ENCODE results near the gene ITPR2.

ITPR2 gene

GRCh38 chr12:26599096-26599695, 233.8 kb downstream of the ITPR2 start:
- H2BK12ac ChIP-seq (ENCODE audit: low read length in 2 of 2) = no peak overlapping the region
- no peak overlapping the region for H2AK5ac ChIP-seq (ENCODE audit: low read length, severe bottlenecking)
- whole genome bisulfite sequencing = 97% methylated on average over 7 of the region's 7 CpGs
- no peak overlapping the region for H4K8ac ChIP-seq (ENCODE audit: low read length)
- no peaks in the 10 kb centered on the region for H3K9me3 ChIP-seq (ENCODE audit: control insufficient read depth, low read length)
- no peak overlapping the region for H2BK5ac ChIP-seq (ENCODE audit: low read depth, low read length, poor library complexity, severe bottlenecking)
- H3K4me2 ChIP-seq (ENCODE audit: low read length, poor library complexity, severe bottlenecking) = no peak overlapping the region
- no peak overlapping the region for H3K14ac ChIP-seq (ENCODE audit: low read length in 2 of 2)
- H3K9ac ChIP-seq (ENCODE audit: low read length) = no peak overlapping the region
- no peak overlapping the region for H3K4ac ChIP-seq (ENCODE audit: low read depth in 1 of 2, low read length in 2 of 2)
- H3K4me1 ChIP-seq (ENCODE audit: control insufficient read depth, insufficient read depth, low read depth, low read length) = no peaks in the 10 kb centered on the region
- H3K27ac ChIP-seq (ENCODE audit: low read length, poor library complexity, severe bottlenecking) = no peak overlapping the region
- H3K79me1 ChIP-seq (replicated peaks; ENCODE audit: low read length, poor library complexity, severe bottlenecking) = no peaks in the 10 kb centered on the region
- H2AFZ ChIP-seq (ENCODE audit: low read depth, low read length) = no peak overlapping the region
- H2BK120ac ChIP-seq (ENCODE audit: low read depth, low read length) = no peak overlapping the region
- no peak overlapping the region for H3K23ac ChIP-seq (ENCODE audit: low read length in 2 of 2)
- H3K36me3 ChIP-seq (ENCODE audit: control insufficient read depth in 1 of 2, insufficient read depth in 2 of 2, low read depth in 1 of 2, low read length in 2 of 2) = peaks cover 0 to 3% of the 10 kb centered on the region in 2 experiments
- no peak for DNase-seq
- H3K4me3 ChIP-seq (ENCODE audit: insufficient read depth in 1 of 2, low read depth in 1 of 2, low read length in 2 of 2) = no peak overlapping the region
- H3K27me3 ChIP-seq (ENCODE audit: control insufficient read depth in 1 of 2, insufficient read depth in 1 of 2, low read length in 2 of 2) = no peaks in the 10 kb centered on the region
- H4K91ac ChIP-seq (ENCODE audit: low read length) = no peak overlapping the region
- H2BK15ac ChIP-seq (ENCODE audit: low read depth, poor library complexity, severe bottlenecking) = no peak overlapping the region
- H3K18ac ChIP-seq (ENCODE audit: low read depth in 1 of 2, low read length in 2 of 2) = no peak overlapping the region

DNA sequence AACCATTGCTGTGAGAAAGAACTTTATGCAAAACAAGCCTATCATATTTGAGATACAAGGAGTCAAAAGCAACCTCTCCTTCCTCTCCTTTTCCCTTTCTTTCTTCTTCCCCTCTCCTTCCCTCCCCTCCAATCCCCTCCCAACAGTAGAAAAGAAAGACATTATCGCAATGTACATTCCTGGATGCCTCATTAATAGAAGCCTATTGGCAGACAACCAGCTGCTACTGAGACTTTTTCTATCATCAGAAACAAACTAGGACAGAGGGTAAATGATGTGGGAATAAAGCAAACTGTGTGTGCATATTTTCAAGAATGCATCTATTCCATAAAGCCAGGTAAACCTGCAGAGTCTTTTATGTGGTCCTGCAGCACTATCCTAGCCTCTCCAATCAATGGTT, 237.2 kb downstream of the ITPR2 start:
- no peak overlapping the region for H3K4ac ChIP-seq (ENCODE audit: low read depth in 1 of 2, low read length in 2 of 2)
- no peak overlapping the region for H2BK12ac ChIP-seq (ENCODE audit: low read length in 2 of 2)
- no peak overlapping the region for H4K8ac ChIP-seq (ENCODE audit: low read length)
- no peak overlapping the region for H3K27ac ChIP-seq (ENCODE audit: low read length, poor library complexity, severe bottlenecking)
- H2AFZ ChIP-seq (ENCODE audit: low read depth, low read length) = no peak overlapping the region
- H2BK15ac ChIP-seq (ENCODE audit: low read depth, poor library complexity, severe bottlenecking) = no peak overlapping the region
- H3K9me3 ChIP-seq (ENCODE audit: control insufficient read depth, low read length) = no peaks in the 10 kb centered on the region
- H3K4me3 ChIP-seq (ENCODE audit: insufficient read depth in 1 of 2, low read depth in 1 of 2, low read length in 2 of 2) = no peak overlapping the region
- no peak overlapping the region for H3K4me2 ChIP-seq (ENCODE audit: low read length, poor library complexity, severe bottlenecking)
- H2BK120ac ChIP-seq (ENCODE audit: low read depth, low read length) = no peak overlapping the region
- no peak overlapping the region for H2AK5ac ChIP-seq (ENCODE audit: low read length, severe bottlenecking)
- H3K18ac ChIP-seq (ENCODE audit: low read depth in 1 of 2, low read length in 2 of 2) = no peak overlapping the region
- H3K23ac ChIP-seq (ENCODE audit: low read length in 2 of 2) = no peak overlapping the region
- peaks cover 0 to 3% of the 10 kb centered on the region in 2 experiments for H3K36me3 ChIP-seq (ENCODE audit: control insufficient read depth in 1 of 2, insufficient read depth in 2 of 2, low read depth in 1 of 2, low read length in 2 of 2)
- no CpG with 5 or more reads among the region's 1 CpG for WGBS
- no peak overlapping the region for H2BK5ac ChIP-seq (ENCODE audit: low read depth, low read length, poor library complexity, severe bottlenecking)
- H4K91ac ChIP-seq (ENCODE audit: low read length) = no peak overlapping the region
- H3K4me1 ChIP-seq (ENCODE audit: control insufficient read depth, insufficient read depth, low read depth, low read length) = no peaks in the 10 kb centered on the region
- no peaks in the 10 kb centered on the region for H3K27me3 ChIP-seq (ENCODE audit: control insufficient read depth in 1 of 2, insufficient read depth in 1 of 2, low read length in 2 of 2)
- DNase-seq = no peak
- no peak overlapping the region for H3K14ac ChIP-seq (ENCODE audit: low read length in 2 of 2)
- no peaks in the 10 kb centered on the region for H3K79me1 ChIP-seq (replicated peaks; ENCODE audit: low read length, poor library complexity, severe bottlenecking)
- H3K9ac ChIP-seq (ENCODE audit: low read length) = no peak overlapping the region

- Histone ChIP-seq H3K18ac (ENCODE audit: low read depth in 1 of 2, low read length in 2 of 2) (no peak overlapping the region), H3K9me3 (ENCODE audit: control insufficient read depth, low read length) (no peaks in the 10 kb centered on the region), H3K4me2 (ENCODE audit: low read length, poor library complexity, severe bottlenecking) (no peak overlapping the region), H2AK5ac (ENCODE audit: low read length, severe bottlenecking) (no peak overlapping the region), H4K8ac (ENCODE audit: low read length) (no peak overlapping the region), H3K27me3 (ENCODE audit: control insufficient read depth in 1 of 2, insufficient read depth in 1 of 2, low read length in 2 of 2) (no peaks in the 10 kb centered on the region), H3K23ac (ENCODE audit: low read length in 2 of 2) (no peak overlapping the region), H3K14ac (ENCODE audit: low read length in 2 of 2) (no peak overlapping the region), H3K4ac (ENCODE audit: low read depth in 1 of 2, low read length in 2 of 2) (no peak overlapping the region), H3K4me3 (ENCODE audit: insufficient read depth in 1 of 2, low read depth in 1 of 2, low read length in 2 of 2) (no peak overlapping the region), H3K9ac (ENCODE audit: low read length) (no peak overlapping the region), H2BK12ac (ENCODE audit: low read length in 2 of 2) (no peak overlapping the region), H3K79me1 (replicated peaks; ENCODE audit: low read length, poor library complexity, severe bottlenecking) (no peaks in the 10 kb centered on the region), H4K91ac (ENCODE audit: low read length) (no peak overlapping the region), H2BK120ac (ENCODE audit: low read depth, low read length) (no peak overlapping the region), H2AFZ (ENCODE audit: low read depth, low read length) (no peak overlapping the region), H3K4me1 (ENCODE audit: control insufficient read depth, insufficient read depth, low read depth, low read length) (no peaks in the 10 kb centered on the region), H2BK5ac (ENCODE audit: low read depth, low read length, poor library complexity, severe bottlenecking) (no peak overlapping the region), H3K36me3 (ENCODE audit: control insufficient read depth in 1 of 2, insufficient read depth in 2 of 2, low read depth in 1 of 2, low read length in 2 of 2) (peaks cover 0 to 8% of the 10 kb centered on the region in 2 experiments), H2BK15ac (ENCODE audit: low read depth, poor library complexity, severe bottlenecking) (no peak overlapping the region), H3K27ac (ENCODE audit: low read length, poor library complexity, severe bottlenecking) (no peak overlapping the region)
- no peak for DNase-seq
- WGBS = 100% methylated on average over 2 of the region's 2 CpGs
Observed at GRCh38 chr12:26580619-26581018, 252.4 kb downstream of the ITPR2 start.

GRCh38 chr12:26576266-26576665, 256.7 kb downstream of the ITPR2 start:
- no peak for DNase-seq
- H4K8ac ChIP-seq (ENCODE audit: low read length) = no peak overlapping the region
- no peaks in the 10 kb centered on the region for H3K79me1 ChIP-seq (replicated peaks; ENCODE audit: low read length, poor library complexity, severe bottlenecking)
- no peaks in the 10 kb centered on the region for H3K9me3 ChIP-seq (ENCODE audit: control insufficient read depth, low read length)
- no peak overlapping the region for H3K18ac ChIP-seq (ENCODE audit: low read depth in 1 of 2, low read length in 2 of 2)
- H3K4ac ChIP-seq (ENCODE audit: low read depth in 1 of 2, low read length in 2 of 2) = no peak overlapping the region
- no peak overlapping the region for H3K9ac ChIP-seq (ENCODE audit: low read length)
- no peaks in the 10 kb centered on the region for H3K27me3 ChIP-seq (ENCODE audit: control insufficient read depth in 1 of 2, insufficient read depth in 1 of 2, low read length in 2 of 2)
- H2AFZ ChIP-seq (ENCODE audit: low read depth, low read length) = no peak overlapping the region
- no peak overlapping the region for H4K91ac ChIP-seq (ENCODE audit: low read length)
- H2BK120ac ChIP-seq (ENCODE audit: low read depth, low read length) = no peak overlapping the region
- WGBS = 97% methylated on average over 5 of the region's 6 CpGs
- H3K27ac ChIP-seq (ENCODE audit: low read length, poor library complexity, severe bottlenecking) = no peak overlapping the region
- no peak overlapping the region for H3K23ac ChIP-seq (ENCODE audit: low read length in 2 of 2)
- H3K4me2 ChIP-seq (ENCODE audit: low read length, poor library complexity, severe bottlenecking) = no peak overlapping the region
- no peak overlapping the region for H3K14ac ChIP-seq (ENCODE audit: low read length in 2 of 2)
- no peak overlapping the region for H3K4me3 ChIP-seq (ENCODE audit: insufficient read depth in 1 of 2, low read depth in 1 of 2, low read length in 2 of 2)
- H2AK5ac ChIP-seq (ENCODE audit: low read length, severe bottlenecking) = no peak overlapping the region
- no peak overlapping the region for H2BK15ac ChIP-seq (ENCODE audit: low read depth, poor library complexity, severe bottlenecking)
- no peak overlapping the region for H2BK12ac ChIP-seq (ENCODE audit: low read length in 2 of 2)
- H3K36me3 ChIP-seq (ENCODE audit: control insufficient read depth in 1 of 2, insufficient read depth in 2 of 2, low read depth in 1 of 2, low read length in 2 of 2) = peaks cover 0 to 13% of the 10 kb centered on the region in 2 experiments
- H2BK5ac ChIP-seq (ENCODE audit: low read depth, low read length, poor library complexity, severe bottlenecking) = no peak overlapping the region
- no peaks in the 10 kb centered on the region for H3K4me1 ChIP-seq (ENCODE audit: control insufficient read depth, insufficient read depth, low read depth, low read length)

Measured in mesenchymal stem cell (in vitro differentiated cells and primary cell).